ENCODE measurements around the gene PERM1. TPM values are rescaled to one million over a fixed set of nuclear protein-coding genes. Genes with fewer than 3 reads are reported as not detected.
"Not testable (repeated sequence)": the region's sequence is repeated elsewhere in the genome, so short reads cannot be mapped to it uniquely, and the experiment has no call there.

Gene PERM1
- total RNA-seq, 6 donors from 2014 or later: 0.15 to 1.0 (median 0.36) TPM; not detected in 2

DNA sequence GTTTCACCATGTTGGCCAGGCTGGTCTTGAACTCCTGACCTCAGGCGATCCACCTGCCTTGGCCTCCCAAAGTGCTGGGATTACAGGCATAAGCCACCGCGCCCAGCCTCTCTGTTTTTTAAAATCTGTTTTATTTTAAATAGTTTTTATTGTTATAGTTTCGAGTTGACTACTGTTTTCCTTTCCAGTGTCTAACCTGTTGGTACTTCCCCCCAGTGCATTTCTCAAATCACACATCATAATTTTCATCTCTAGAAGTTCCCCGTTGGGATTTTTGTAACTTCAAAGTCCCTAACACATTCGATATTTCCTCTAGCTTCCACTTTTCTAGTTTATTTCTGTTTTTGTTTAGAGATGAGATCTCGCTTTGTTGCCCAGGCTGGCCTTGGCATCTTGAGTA, 10.5 kb upstream of the PERM1 start:
- no peaks in the 10 kb centered on the region for H3K36me3 ChIP-seq
- no peak overlapping the region for H3K27ac ChIP-seq
- peaks cover 0 to 10% (median 5%) of the 10 kb centered on the region in 4 donors for H3K9me3 ChIP-seq
- 88% methylated on average over 7 of the region's 7 CpGs for WGBS, 2 donors
- TF ChIP-seq, protein P1, sequence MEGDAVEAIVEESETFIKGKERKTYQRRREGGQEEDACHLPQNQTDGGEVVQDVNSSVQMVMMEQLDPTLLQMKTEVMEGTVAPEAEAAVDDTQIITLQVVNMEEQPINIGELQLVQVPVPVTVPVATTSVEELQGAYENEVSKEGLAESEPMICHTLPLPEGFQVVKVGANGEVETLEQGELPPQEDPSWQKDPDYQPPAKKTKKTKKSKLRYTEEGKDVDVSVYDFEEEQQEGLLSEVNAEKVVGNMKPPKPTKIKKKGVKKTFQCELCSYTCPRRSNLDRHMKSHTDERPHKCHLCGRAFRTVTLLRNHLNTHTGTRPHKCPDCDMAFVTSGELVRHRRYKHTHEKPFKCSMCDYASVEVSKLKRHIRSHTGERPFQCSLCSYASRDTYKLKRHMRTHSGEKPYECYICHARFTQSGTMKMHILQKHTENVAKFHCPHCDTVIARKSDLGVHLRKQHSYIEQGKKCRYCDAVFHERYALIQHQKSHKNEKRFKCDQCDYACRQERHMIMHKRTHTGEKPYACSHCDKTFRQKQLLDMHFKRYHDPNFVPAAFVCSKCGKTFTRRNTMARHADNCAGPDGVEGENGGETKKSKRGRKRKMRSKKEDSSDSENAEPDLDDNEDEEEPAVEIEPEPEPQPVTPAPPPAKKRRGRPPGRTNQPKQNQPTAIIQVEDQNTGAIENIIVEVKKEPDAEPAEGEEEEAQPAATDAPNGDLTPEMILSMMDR (IDR thresholded peaks at IDR 0.05): no peak
- TF ChIP-seq POLR2AphosphoS5 (IDR thresholded peaks at IDR 0.05): no peak
- no peak for TF ChIP-seq EP300 (IDR thresholded peaks at IDR 0.05)
- TF ChIP-seq POLR2A (IDR thresholded peaks at IDR 0.05): no peak
- no peak for ATAC-seq (ENCODE audit: low FRiP score in 2 of 2)
- H3K27me3 ChIP-seq: peaks cover 0 to 3% (median 0%) of the 10 kb centered on the region in 4 donors
- H3K4me3 ChIP-seq: no peak overlapping the region
- DNase-seq: no peak
- H3K4me1 ChIP-seq: peaks cover 0 to 3% (median 0%) of the 10 kb centered on the region in 4 donors

DNA sequence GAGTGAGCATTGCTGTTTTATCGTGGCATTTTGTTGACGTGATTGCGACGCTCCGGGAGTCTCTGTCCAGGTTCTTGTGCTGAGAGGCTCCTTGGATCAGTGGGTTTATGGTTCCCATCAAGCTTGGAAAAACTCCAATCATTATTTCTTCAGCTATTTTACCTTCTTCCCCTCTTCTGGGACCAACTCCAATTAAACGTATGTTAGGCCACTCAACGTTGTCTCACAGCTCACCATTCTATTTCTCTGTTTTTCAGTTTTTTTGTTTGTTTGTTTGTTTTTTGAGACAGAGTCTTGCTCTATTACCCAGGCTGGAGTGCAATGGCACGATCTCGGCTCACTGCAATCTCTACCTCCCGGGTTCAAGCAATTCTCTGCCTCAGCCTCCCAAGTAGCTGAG, 10.0 kb upstream of the PERM1 start:
- Histone ChIP-seq H3K36me3 (no peaks in the 10 kb centered on the region), H3K27me3 (no peaks in the 10 kb centered on the region), H3K9me3 (peaks cover 0 to 10% (median 5%) of the 10 kb centered on the region in 4 donors), H3K4me1 (peaks cover 0 to 3% (median 0%) of the 10 kb centered on the region in 4 donors), H3K27ac (no peak overlapping the region), H3K4me3 (no peak overlapping the region)
- WGBS, 2 donors: 95 to 98% methylated on average over 10 of the region's 10 CpGs
- ATAC-seq (ENCODE audit: low FRiP score in 2 of 2): no peak
- TF ChIP-seq POLR2AphosphoS5 (IDR thresholded peaks at IDR 0.05): no peak
- no peak for TF ChIP-seq POLR2A (IDR thresholded peaks at IDR 0.05)
- TF ChIP-seq, protein P1 (IDR thresholded peaks at IDR 0.05): no peak
- TF ChIP-seq EP300 (IDR thresholded peaks at IDR 0.05): no peak
- DNase-seq: no peak

DNA sequence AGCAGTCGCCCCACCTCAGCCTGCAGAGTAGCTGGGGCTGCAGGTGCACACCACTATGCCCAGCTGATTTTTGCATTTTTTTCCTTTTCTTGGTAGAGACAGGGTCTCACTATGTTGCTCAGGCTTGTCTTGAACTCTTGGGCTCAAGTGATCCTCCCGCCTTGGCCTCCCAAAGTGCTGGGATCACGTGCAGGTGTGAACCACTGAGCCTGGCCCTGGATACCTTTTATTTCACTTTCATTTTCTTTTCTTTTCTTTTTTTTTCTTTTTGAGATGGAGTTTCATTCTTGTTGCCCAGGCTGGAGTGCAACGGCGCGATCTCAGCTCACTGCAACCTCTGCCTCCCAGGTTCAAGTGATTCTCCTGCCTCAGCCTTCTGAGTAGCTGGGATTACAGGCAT, 9.4 kb upstream of the PERM1 start:
- H3K4me3 ChIP-seq; H3K4me1 ChIP-seq; ATAC-seq (ENCODE audit: low FRiP score in 2 of 2); H3K36me3 ChIP-seq; H3K27ac ChIP-seq; DNase-seq; H3K9me3 ChIP-seq; H3K27me3 ChIP-seq: not testable (repeated sequence)
- 91 to 92% methylated on average over 6 of the region's 6 CpGs for WGBS, 2 donors

DNA sequence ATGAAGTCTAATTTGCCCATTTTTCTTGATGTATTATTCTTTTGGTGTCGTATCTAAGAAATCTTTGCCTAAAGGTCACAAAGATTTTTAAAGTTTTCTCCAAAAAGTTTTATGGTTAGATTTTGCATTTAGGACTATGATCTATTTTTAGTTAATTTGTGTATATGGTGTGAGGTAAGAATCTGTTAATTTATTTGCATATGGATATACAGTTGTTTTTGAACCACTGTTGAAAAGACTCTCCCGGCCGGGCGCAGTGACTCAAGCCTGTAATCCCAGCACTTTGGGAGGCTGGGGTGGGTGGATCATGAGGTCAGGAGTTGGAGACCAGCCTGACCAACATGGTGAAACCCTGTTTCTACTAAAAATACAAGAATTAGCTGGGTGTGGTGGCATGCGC, 6.2 kb upstream of the PERM1 start:
- H3K36me3 ChIP-seq; H3K4me3 ChIP-seq; H3K4me1 ChIP-seq; H3K27ac ChIP-seq; H3K9me3 ChIP-seq; ATAC-seq (ENCODE audit: low FRiP score in 2 of 2); DNase-seq; H3K27me3 ChIP-seq: not testable (repeated sequence)
- 90 to 91% methylated on average over 5 of the region's 5 CpGs for WGBS, 2 donors

DNA sequence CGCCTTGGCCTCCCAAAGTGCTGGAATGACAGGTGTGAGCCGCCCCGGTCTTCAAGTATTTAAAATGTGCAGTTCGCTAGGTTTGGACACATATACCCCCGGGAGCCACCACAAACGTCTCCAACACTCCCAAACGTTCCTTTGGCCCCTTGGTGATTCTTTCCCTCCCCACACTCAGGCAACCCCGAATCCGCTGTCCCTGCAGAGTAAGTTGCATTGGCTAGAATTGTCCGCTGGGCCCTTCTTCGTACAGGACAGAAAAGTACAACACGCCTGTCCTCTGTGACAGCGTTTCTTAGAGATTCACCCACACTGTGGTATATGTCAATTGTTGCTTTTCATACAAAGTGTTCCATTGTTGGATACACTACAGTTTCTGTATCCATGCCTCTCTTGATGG, 3.2 kb upstream of the PERM1 start:
- 71% methylated on average over 13 of the region's 13 CpGs for WGBS, 2 donors
- ATAC-seq (ENCODE audit: low FRiP score in 2 of 2): no peak

DNA sequence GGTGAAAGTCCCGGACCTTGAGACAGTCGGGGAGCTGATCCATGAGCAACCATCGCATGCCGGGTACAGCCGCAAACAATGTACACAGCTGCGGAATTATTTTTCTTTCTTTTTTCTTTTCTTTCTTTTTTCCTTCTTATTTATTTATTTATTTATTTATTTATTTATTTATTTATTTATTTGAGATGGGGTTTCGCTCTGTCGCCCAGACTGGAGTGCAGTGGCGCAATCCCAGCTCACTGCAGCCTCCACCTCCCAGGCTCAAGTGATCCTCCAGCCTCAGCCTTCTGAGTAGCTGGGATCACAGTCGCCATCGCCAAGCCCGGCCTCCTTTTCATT, 2.6 kb upstream of the PERM1 start:
- Histone ChIP-seq H3K27me3 (peaks cover 0 to 5% (median 0%) of the 10 kb centered on the region in 4 donors), H3K9me3 (no peaks in the 10 kb centered on the region), H3K36me3 (no peaks in the 10 kb centered on the region), H3K27ac (no peak overlapping the region), H3K4me1 (peaks cover 2 to 6% (median 4%) of the 10 kb centered on the region in 4 donors), H3K4me3 (peak overlapping the region in 1 of 4 donors; percentile 0)
- ATAC-seq (ENCODE audit: low FRiP score in 2 of 2) (no peak), DNase-seq (no peak)
- no peak for TF ChIP-seq POLR2A (IDR thresholded peaks at IDR 0.05)
- 56 to 63% methylated on average over 12 of the region's 12 CpGs for WGBS, 2 donors

More for the DNA sequence above, 3.2 kb upstream of the PERM1 start:
- TF ChIP-seq EP300 (IDR thresholded peaks at IDR 0.05): no peak
- TF ChIP-seq POLR2A (IDR thresholded peaks at IDR 0.05): no peak
- no peak for TF ChIP-seq POLR2AphosphoS5 (IDR thresholded peaks at IDR 0.05)
- TF ChIP-seq, protein P1 (IDR thresholded peaks at IDR 0.05): no peak
- peaks cover 2 to 6% (median 4%) of the 10 kb centered on the region in 4 donors for H3K4me1 ChIP-seq
- no peak for DNase-seq
- no peak overlapping the region for H3K27ac ChIP-seq
- H3K4me3 ChIP-seq: no peak overlapping the region
- no peaks in the 10 kb centered on the region for H3K9me3 ChIP-seq
- peaks cover 0 to 5% (median 0%) of the 10 kb centered on the region in 4 donors for H3K27me3 ChIP-seq
- H3K36me3 ChIP-seq: no peaks in the 10 kb centered on the region

Data from upper lobe of left lung (tissue), 6 donors.